IMR-90 (cell line): ENCODE results near the gene ZNF835. TPM values are rescaled to one million over a fixed set of nuclear protein-coding genes. Genes with fewer than 3 reads are reported as not detected.

Experiments used
- ATAC-seq: fragments of 200-7000 bp; cut with Tn5 transposase; 2 replicates; pipeline ENCODE4 v1.9.1; 2020; ENCODE audit warnings: low read depth, mild to moderate bottlenecking, moderate library complexity
- BruUV-seq: library from RNA; stranded (reverse); fragments of 400-500 nt; replicated peaks from 2 replicates; lab custom pipeline; 2021; lab: Mats Ljungman, UMichigan
- CTCF ChIA-PET: fragments of 300-600 bp; formaldehyde crosslinking; extraction: SDS; loops from one replicate; lab custom pipeline; 2021; ENCODE audit warnings: antibody characterized with exemption; lab: Yijun Ruan, JAX
- POLR2A ChIA-PET: fragments of 300-600 bp; sonication (Branson Sonifier 250); formaldehyde crosslinking; loops from one replicate; lab custom pipeline; 2022; ENCODE audit warnings: antibody characterized with exemption; ENCODE audit not compliant: unreplicated experiment; lab: Charles Lee
- DNase-seq: peaks from one replicate; pipeline ENCODE4 v3.0.0; 2013
- H2AFZ ChIP-seq: replicated peaks from 2 replicates; pipeline ENCODE3; 2013; ENCODE audit warnings: low read length, mild to moderate bottlenecking; ENCODE audit not compliant: poor library complexity
- H2AK5ac ChIP-seq: 2 replicates; pipeline ENCODE4 v1.6.1; 2013; ENCODE audit warnings: low read depth, low read length, inconsistent platforms
- H2AK9ac ChIP-seq: replicated peaks from 2 replicates; pipeline ENCODE3; 2013; ENCODE audit warnings: mild to moderate bottlenecking, low read depth, low read length, moderate library complexity; ENCODE audit not compliant: poor library complexity
- H2BK120ac ChIP-seq: 2 replicates; pipeline ENCODE4 v1.6.1; 2013; ENCODE audit warnings: low read depth, low read length, inconsistent platforms
- H2BK15ac ChIP-seq: 3 replicates; pipeline ENCODE4 v1.6.1; 2013; ENCODE audit warnings: low read depth, low read length, inconsistent platforms
- H2BK20ac ChIP-seq: 2 replicates; pipeline ENCODE4 v1.6.1; 2013; ENCODE audit warnings: low read depth, mild to moderate bottlenecking, inconsistent platforms, low read length, moderate library complexity
- H2BK5ac ChIP-seq: 2 replicates; pipeline ENCODE4 v1.6.1; 2013; ENCODE audit warnings: mild to moderate bottlenecking, low read depth, low read length, inconsistent platforms; ENCODE audit not compliant: poor library complexity, severe bottlenecking
- H3K14ac ChIP-seq: replicated peaks from 2 replicates; pipeline ENCODE4 v1.6.1; 2013; ENCODE audit warnings: low read depth, low read length, inconsistent platforms
- H3K18ac ChIP-seq: 2 replicates; pipeline ENCODE4 v1.6.1; 2013; ENCODE audit warnings: low read depth, low read length, control low read depth
- H3K23ac ChIP-seq: 2 replicates; pipeline ENCODE4 v1.6.1; 2013; ENCODE audit warnings: low read depth, low read length, inconsistent platforms
- H3K27ac ChIP-seq: 2 replicates; pipeline ENCODE4 v1.5.1; 2013; ENCODE audit warnings: mild to moderate bottlenecking, control low read depth, low read length; ENCODE audit not compliant: insufficient read depth
- H3K27me3 ChIP-seq: 2 replicates; pipeline ENCODE4 v1.6.1; 2013; ENCODE audit warnings: low read length; ENCODE audit not compliant: control insufficient read depth, insufficient read depth
- H3K36me3 ChIP-seq: 2 replicates; pipeline ENCODE4 v1.6.1; 2013; ENCODE audit warnings: low read length, mixed read lengths; ENCODE audit not compliant: control insufficient read depth, insufficient read depth
- H3K4ac ChIP-seq: 2 replicates; pipeline ENCODE4 v1.6.1; 2013; ENCODE audit warnings: low read depth, low read length, inconsistent platforms
- H3K4me1 ChIP-seq: 2 replicates; pipeline ENCODE4 v1.6.1; 2013; ENCODE audit warnings: low read length, mixed read lengths; ENCODE audit not compliant: control insufficient read depth, insufficient read depth
- H3K4me2 ChIP-seq: 2 replicates; pipeline ENCODE4 v1.6.1; 2013; ENCODE audit warnings: low read depth, mild to moderate bottlenecking, control low read depth, low read length, moderate library complexity
- H3K4me3 ChIP-seq: 2 replicates; pipeline ENCODE4 v1.5.1; 2013; ENCODE audit warnings: low read depth, mild to moderate bottlenecking, control low read depth, low read length, moderate library complexity; ENCODE audit not compliant: insufficient read depth
- H3K56ac ChIP-seq: 2 replicates; pipeline ENCODE4 v1.6.1; 2013; ENCODE audit warnings: low read length, inconsistent platforms; ENCODE audit not compliant: insufficient read depth; ENCODE audit errors: extremely low read depth
- H3K79me1 ChIP-seq, 2 experiments: 2 replicates each; pipeline ENCODE4 v1.6.1; 2013; ENCODE audit warnings: low read length in 2 of 2, inconsistent platforms in 1 of 2, low read depth in 1 of 2
- H3K9ac ChIP-seq: 2 replicates; pipeline ENCODE4 v1.6.1; 2013; ENCODE audit warnings: low read depth, low read length, control low read depth
- H3K9me1 ChIP-seq: 2 replicates; pipeline ENCODE4 v1.6.1; 2013; ENCODE audit warnings: low read length, inconsistent platforms; ENCODE audit not compliant: insufficient read depth
- H3K9me3 ChIP-seq: 2 replicates; pipeline ENCODE4 v1.6.1; 2013; ENCODE audit warnings: low read length; ENCODE audit not compliant: control insufficient read depth, insufficient read depth
- H4K20me1 ChIP-seq: 2 replicates; pipeline ENCODE4 v1.6.1; 2013; ENCODE audit warnings: low read length, inconsistent platforms; ENCODE audit not compliant: insufficient read depth
- H4K5ac ChIP-seq: 2 replicates; pipeline ENCODE4 v1.6.1; 2013; ENCODE audit warnings: mild to moderate bottlenecking, low read depth, low read length, control low read depth
- H4K8ac ChIP-seq, 2 experiments: 2 replicates each; pipeline ENCODE4 v1.6.1; 2013; ENCODE audit warnings: low read depth in 2 of 2, low read length in 2 of 2, control low read depth in 1 of 2, inconsistent platforms in 1 of 2
- H4K91ac ChIP-seq: 2 replicates; pipeline ENCODE4 v1.6.1; 2013; ENCODE audit warnings: low read depth, low read length, inconsistent platforms; ENCODE audit not compliant: insufficient read depth
- BHLHE40 ChIP-seq: fragments of 150-350 bp; IDR thresholded peaks from 2 replicates; pipeline ENCODE4 v1.6.1; 2016; ENCODE audit warnings: mild to moderate bottlenecking, low read depth, low read length
- CEBPB ChIP-seq: IDR thresholded peaks from 2 replicates; pipeline ENCODE4 v1.6.1; 2012; ENCODE audit warnings: low read depth, low read length, improper control_type of control experiment
- CHD1 ChIP-seq: IDR thresholded peaks from 2 replicates; pipeline ENCODE4 v1.6.1; 2012; ENCODE audit warnings: low read depth, low read length, improper control_type of control experiment
- CTCF ChIP-seq: conservative IDR thresholded peaks from 2 replicates; pipeline ENCODE4 v1.5.1; 2012; ENCODE audit warnings: mild to moderate bottlenecking, low read depth, low read length, improper control_type of control experiment
- ELK1 ChIP-seq: fragments of 150-350 bp; IDR thresholded peaks from 2 replicates; pipeline ENCODE4 v1.6.1; 2016; ENCODE audit warnings: low read depth, mild to moderate bottlenecking, low read length, moderate library complexity, borderline replicate concordance
- FOS ChIP-seq: fragments of 150-350 bp; IDR thresholded peaks from 2 replicates; pipeline ENCODE4 v1.6.1; 2016; ENCODE audit warnings: low read depth, low read length
- MAFK ChIP-seq: IDR thresholded peaks from 2 replicates; pipeline ENCODE4 v1.6.1; 2012; ENCODE audit warnings: low read depth, low read length, improper control_type of control experiment
- MAZ ChIP-seq: IDR thresholded peaks from 2 replicates; pipeline ENCODE4 v1.6.1; 2012; ENCODE audit warnings: low read depth, mild to moderate bottlenecking, low read length, improper control_type of control experiment, moderate library complexity, borderline replicate concordance
- MXI1 ChIP-seq: IDR thresholded peaks from 2 replicates; pipeline ENCODE4 v1.6.1; 2012; ENCODE audit warnings: low read depth, mild to moderate bottlenecking, low read length, moderate library complexity, borderline replicate concordance
- NFE2L2 ChIP-seq: fragments of 150-350 bp; IDR thresholded peaks from 2 replicates; pipeline ENCODE4 v1.6.1; 2016; ENCODE audit warnings: low read depth, mild to moderate bottlenecking, low read length
- POLR2A ChIP-seq: IDR thresholded peaks from 2 replicates; pipeline ENCODE4 v1.6.1; 2012; ENCODE audit warnings: mild to moderate bottlenecking, low read depth, low read length
- RAD21 ChIP-seq: IDR thresholded peaks from 2 replicates; pipeline ENCODE4 v1.6.1; 2012; ENCODE audit warnings: low read length, improper control_type of control experiment
- RCOR1 ChIP-seq: IDR thresholded peaks from 2 replicates; pipeline ENCODE4 v1.6.1; 2012; ENCODE audit warnings: mild to moderate bottlenecking, low read length, improper control_type of control experiment; ENCODE audit not compliant: insufficient replicate concordance
- RFX5 ChIP-seq: IDR thresholded peaks from 2 replicates; pipeline ENCODE4 v1.8.0; 2012; ENCODE audit warnings: low read depth, mild to moderate bottlenecking, low read length, moderate library complexity
- SMC3 ChIP-seq: fragments of 150-350 bp; IDR thresholded peaks from 2 replicates; pipeline ENCODE4 v1.6.1; 2016; ENCODE audit warnings: low read depth, mild to moderate bottlenecking, antibody characterized with exemption, low read length, moderate library complexity
- USF2 ChIP-seq: fragments of 150-350 bp; IDR thresholded peaks from 2 replicates; pipeline ENCODE4 v1.6.1; 2017; ENCODE audit warnings: mild to moderate bottlenecking, antibody characterized with exemption, low read length, low read depth
- WGBS, 2 experiments: methylation state at CpG; one replicate each; pipeline versions ENCODE4 v1.1.5 to v1.1.7; 2013; ENCODE audit warnings: missing lambda C conversion rate in 2 of 2; ENCODE audit not compliant: insufficient read length in 1 of 2; ENCODE audit errors: extremely low coverage in 2 of 2; 5-methylcytosine and 5-hydroxymethylcytosine counted together
- dilution Hi-C: fragments of 300-500 bp; cut with HindIII; formaldehyde crosslinking; loops from one replicate; pipeline ENCODE4 v1.14.3; 2018; ENCODE audit warnings: low sequenced_read_pairs; ENCODE audit not compliant: unreplicated experiment
- in situ Hi-C: fragments of 300-500 bp; cut with MboI; formaldehyde crosslinking; loops from 3 replicates; pipeline ENCODE4 v1.14.3; 2019; ENCODE audit warnings: low sequenced_read_pairs, inconsistent platforms, mixed read lengths
- intact Hi-C: fragments of 100-400 bp; cut with micrococcal nuclease; formaldehyde crosslinking; loops from 2 replicates; pipeline ENCODE4 v1.10.0; 2022
- polyA plus RNA-seq, 3 experiments: library from polyadenylated mRNA; depleted of rRNA; stranded (reverse); fragments of >200 nt; gene quantifications; 2 replicates each; pipeline ENCODE4 v1.2.3, GENCODE V29; 2012; ENCODE audit warnings: low replicate concordance in 1 of 3
- total RNA-seq: library from RNA; depleted of rRNA; stranded (reverse); fragments of >200 nt; gene quantifications from 2 replicates; pipeline ENCODE4 v1.2.3, GENCODE V29; 2012

The ZNF835 gene
- total and polyA plus RNA-seq, 2 of the 4 experiments (the other 2 are of a cell fraction) = not detected

- Histone ChIP-seq H3K56ac (no peak overlapping the region), H3K27me3 (no peaks in the 10 kb centered on the region), H2BK5ac (no peak overlapping the region), H3K18ac (no peak overlapping the region), H4K5ac (no peak overlapping the region), H2BK120ac (no peak overlapping the region), H3K9ac (no peak overlapping the region), H2BK15ac (no peak overlapping the region), H3K4me2 (no peak overlapping the region), H4K20me1 (no peaks in the 10 kb centered on the region), H4K91ac (no peak overlapping the region), H2AK5ac (no peak overlapping the region), H3K4me1 (no peaks in the 10 kb centered on the region), H3K27ac (no peak overlapping the region), H3K36me3 (no peaks in the 10 kb centered on the region), H2AK9ac (no peak overlapping the region), H3K4me3 (no peak overlapping the region), H3K9me1 (no peaks in the 10 kb centered on the region), H3K4ac (no peak overlapping the region), H3K14ac (no peak overlapping the region), H2AFZ (no peak overlapping the region), H4K8ac (no peak overlapping the region), H3K9me3 (peaks cover 24% of the 10 kb centered on the region), H3K23ac (no peak overlapping the region), H3K79me1 (no peaks in the 10 kb centered on the region), H2BK20ac (no peak overlapping the region)
- intact Hi-C loops = no loop called here
- WGBS, 2 experiments = 14% methylated on average over 13 of the region's 21 CpGs; no CpG with 5 or more reads in 1 of the 2 experiments
- TF ChIP-seq RCOR1 (peak; percentile 91), MAFK (no peak), MAZ (no peak), CHD1 (no peak), SMC3 (no peak), MXI1 (peak; percentile 97), BHLHE40 (peak; percentile 23; the same call in 1 of the 2 replicates), USF2 (peak; percentile 27; the same call in 1 of the 2 replicates), NFE2L2 (no peak), FOS (no peak), CEBPB (no peak), POLR2A (no peak), RAD21 (no peak), ELK1 (no peak), RFX5 (no peak), CTCF (no peak)
- in situ Hi-C loops = no loop called here
- ATAC-seq (peak; percentile 92), DNase-seq (peak; percentile 65)
- BruUV-seq = no TSS peak
- dilution Hi-C loops = no loop called here
- CTCF ChIA-PET = interaction anchor here (0.7 kb wide), 1 partner anchor 1210 kb away, joined by 6 read pairs; no protein-coding TSS in a partner anchor
- POLR2A ChIA-PET = no interaction called here
Measured at GRCh38 chr19:56637976-56638555, 33.5 kb downstream of the ZNF835 start.
